Suprapubic skin (tissue), 4 donors: ENCODE data around the gene TAS2R46.

Source experiments
- EP300 ChIP-seq: sonication (generic); formaldehyde crosslinking; IDR thresholded peaks from one replicate; pipeline ENCODE4 v1.6.1; 2017; ENCODE audit warnings: antibody characterized with exemption
- POLR2A ChIP-seq, 2 donors: fragments of 450-650 bp; IDR thresholded peaks; one replicate each; pipeline ENCODE4 v1.6.1; 2017; ENCODE audit warnings: antibody characterized with exemption in 2 of 2, mild to moderate bottlenecking in 2 of 2, moderate library complexity in 2 of 2
- POLR2AphosphoS5 ChIP-seq, 3 donors: sonication (generic); formaldehyde crosslinking; IDR thresholded peaks; one replicate each; pipeline ENCODE4 v1.6.1; 2017; ENCODE audit warnings: antibody characterized with exemption in 3 of 3
- TF ChIP-seq, protein P1 (sequence below), 2 donors: fragments of 200-600 bp in 1 of 2; fragments of 450-650 bp in 1 of 2; sonication (generic) in 1 of 2; IDR thresholded peaks; one replicate each; pipeline ENCODE4 v1.5.1; 2016 to 2019; ENCODE audit warnings: antibody characterized with exemption in 2 of 2, mild to moderate bottlenecking in 1 of 2, moderate library complexity in 1 of 2

DNA sequence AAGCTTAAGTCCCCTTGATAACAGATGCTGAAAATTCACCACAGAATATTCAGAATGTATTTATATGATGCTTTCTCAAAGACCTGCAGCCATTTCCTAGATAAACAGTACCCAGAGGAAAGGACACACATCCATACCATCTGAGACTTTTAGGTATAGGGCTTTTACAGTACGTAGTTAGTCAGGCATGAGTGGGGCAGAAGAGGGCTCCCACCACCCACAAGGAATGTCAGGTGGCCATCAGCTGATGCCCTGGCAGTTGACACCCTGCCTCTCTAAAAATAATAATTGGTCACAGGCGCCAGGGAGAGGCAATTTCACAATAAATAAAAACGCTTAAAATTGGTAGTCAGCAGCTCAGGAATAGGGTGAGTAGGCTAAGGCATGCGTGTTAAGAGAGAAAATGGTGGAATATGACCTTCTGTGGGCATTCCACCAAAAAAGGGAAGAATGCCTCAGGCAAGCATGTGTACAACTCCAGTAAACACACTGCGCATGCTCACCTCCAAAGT is 7.8 kb upstream of the TAS2R46 start:
- TF ChIP-seq, protein P1, sequence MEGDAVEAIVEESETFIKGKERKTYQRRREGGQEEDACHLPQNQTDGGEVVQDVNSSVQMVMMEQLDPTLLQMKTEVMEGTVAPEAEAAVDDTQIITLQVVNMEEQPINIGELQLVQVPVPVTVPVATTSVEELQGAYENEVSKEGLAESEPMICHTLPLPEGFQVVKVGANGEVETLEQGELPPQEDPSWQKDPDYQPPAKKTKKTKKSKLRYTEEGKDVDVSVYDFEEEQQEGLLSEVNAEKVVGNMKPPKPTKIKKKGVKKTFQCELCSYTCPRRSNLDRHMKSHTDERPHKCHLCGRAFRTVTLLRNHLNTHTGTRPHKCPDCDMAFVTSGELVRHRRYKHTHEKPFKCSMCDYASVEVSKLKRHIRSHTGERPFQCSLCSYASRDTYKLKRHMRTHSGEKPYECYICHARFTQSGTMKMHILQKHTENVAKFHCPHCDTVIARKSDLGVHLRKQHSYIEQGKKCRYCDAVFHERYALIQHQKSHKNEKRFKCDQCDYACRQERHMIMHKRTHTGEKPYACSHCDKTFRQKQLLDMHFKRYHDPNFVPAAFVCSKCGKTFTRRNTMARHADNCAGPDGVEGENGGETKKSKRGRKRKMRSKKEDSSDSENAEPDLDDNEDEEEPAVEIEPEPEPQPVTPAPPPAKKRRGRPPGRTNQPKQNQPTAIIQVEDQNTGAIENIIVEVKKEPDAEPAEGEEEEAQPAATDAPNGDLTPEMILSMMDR (IDR thresholded peaks at IDR 0.05): no peak
- no peak for TF ChIP-seq POLR2A (IDR thresholded peaks at IDR 0.05)
- TF ChIP-seq POLR2AphosphoS5 (IDR thresholded peaks at IDR 0.05): no peak
- TF ChIP-seq EP300: no peak
